Measurements from ENCODE around the gene MASTL.

DNA sequence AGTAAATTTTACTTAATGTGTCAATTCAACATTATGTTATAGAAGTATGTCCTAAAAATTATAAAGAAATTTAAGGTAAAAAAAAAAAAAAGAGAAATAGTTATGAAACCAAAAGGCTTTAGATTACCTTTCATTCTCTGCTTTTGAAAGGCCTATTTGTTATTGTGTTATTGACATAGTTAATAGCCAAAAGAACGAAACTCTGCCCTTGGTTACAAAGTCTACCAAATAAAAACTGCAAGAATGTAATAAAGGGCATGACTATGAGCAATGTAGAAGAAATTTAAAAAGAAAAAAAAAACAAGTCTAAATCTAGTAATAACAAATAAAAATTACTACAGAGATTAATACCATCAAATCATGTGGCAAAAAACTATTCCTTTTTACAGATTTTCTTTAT is 74.9 kb downstream of the MASTL start:
- TF ChIP-seq, protein P1, sequence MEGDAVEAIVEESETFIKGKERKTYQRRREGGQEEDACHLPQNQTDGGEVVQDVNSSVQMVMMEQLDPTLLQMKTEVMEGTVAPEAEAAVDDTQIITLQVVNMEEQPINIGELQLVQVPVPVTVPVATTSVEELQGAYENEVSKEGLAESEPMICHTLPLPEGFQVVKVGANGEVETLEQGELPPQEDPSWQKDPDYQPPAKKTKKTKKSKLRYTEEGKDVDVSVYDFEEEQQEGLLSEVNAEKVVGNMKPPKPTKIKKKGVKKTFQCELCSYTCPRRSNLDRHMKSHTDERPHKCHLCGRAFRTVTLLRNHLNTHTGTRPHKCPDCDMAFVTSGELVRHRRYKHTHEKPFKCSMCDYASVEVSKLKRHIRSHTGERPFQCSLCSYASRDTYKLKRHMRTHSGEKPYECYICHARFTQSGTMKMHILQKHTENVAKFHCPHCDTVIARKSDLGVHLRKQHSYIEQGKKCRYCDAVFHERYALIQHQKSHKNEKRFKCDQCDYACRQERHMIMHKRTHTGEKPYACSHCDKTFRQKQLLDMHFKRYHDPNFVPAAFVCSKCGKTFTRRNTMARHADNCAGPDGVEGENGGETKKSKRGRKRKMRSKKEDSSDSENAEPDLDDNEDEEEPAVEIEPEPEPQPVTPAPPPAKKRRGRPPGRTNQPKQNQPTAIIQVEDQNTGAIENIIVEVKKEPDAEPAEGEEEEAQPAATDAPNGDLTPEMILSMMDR (conservative IDR thresholded peaks at IDR 0.05), result no peak
- no peak for TF ChIP-seq EZH2 (IDR thresholded peaks at IDR 0.05; ENCODE audit: low read depth)
